HepG2 (cell line): Measurements from ENCODE around the gene ANXA6. TPM values are rescaled to one million over a fixed set of nuclear protein-coding genes. Genes with fewer than 3 reads are reported as not detected.
A peak's percentile ranks its signal among the peaks of the same experiment; 100 is the strongest.

ENCODE experiments used
- BRCA1 ChIP-seq: sonication (generic); formaldehyde crosslinking; IDR thresholded peaks from 2 replicates; pipeline ENCODE4 v1.4.0; 2020; ENCODE audit warnings: missing genetic modification reagents
- CBX1 ChIP-seq: IDR thresholded peaks from one replicate; pipeline ENCODE4 v1.6.1; 2016; ENCODE audit warnings: antibody characterized with exemption, low read depth
- CENPT ChIP-seq: sonication (generic); formaldehyde crosslinking; IDR thresholded peaks from 2 replicates; pipeline ENCODE4 v1.8.0; 2022; ENCODE audit warnings: low read depth, mild to moderate bottlenecking, moderate library complexity, missing genetic modification reagents
- CSRNP2 ChIP-seq: sonication (generic); formaldehyde crosslinking; conservative IDR thresholded peaks from 2 replicates; pipeline ENCODE4 v1.8.0; 2022; ENCODE audit warnings: low read depth, missing genetic modification reagents
- CTCF ChIP-seq: sonication (generic); formaldehyde crosslinking; IDR thresholded peaks from 2 replicates; pipeline ENCODE4 v1.5.0; 2020; ENCODE audit warnings: mild to moderate bottlenecking, missing genetic modification reagents, moderate library complexity
- DNMT3B ChIP-seq: conservative IDR thresholded peaks from 2 replicates; pipeline ENCODE4 v1.6.1; 2016; ENCODE audit warnings: missing biosample characterization, control low read depth
- HNRNPK ChIP-seq: fragments of 200-400 bp; formaldehyde crosslinking; IDR thresholded peaks from 2 replicates; pipeline ENCODE4 v1.6.1; 2018; ENCODE audit warnings: low read length, low read depth, moderate library complexity, mild to moderate bottlenecking; ENCODE audit not compliant: poor library complexity, severe bottlenecking
- NBN ChIP-seq: fragments of 450-650 bp; conservative IDR thresholded peaks from 2 replicates; pipeline ENCODE4 v1.6.1; 2017
- PHF21A ChIP-seq: sonication (generic); formaldehyde crosslinking; IDR thresholded peaks from 2 replicates; pipeline ENCODE4 v1.5.0; 2020; ENCODE audit warnings: mild to moderate bottlenecking, missing genetic modification reagents
- RFX5 ChIP-seq: IDR thresholded peaks from 2 replicates; pipeline ENCODE4 v1.6.1; 2011; ENCODE audit warnings: low read depth, low read length, improper control_type of control experiment
- RNF219 ChIP-seq: sonication (generic); formaldehyde crosslinking; IDR thresholded peaks from 2 replicates; pipeline ENCODE4 v1.5.0; 2020; ENCODE audit warnings: mild to moderate bottlenecking, missing genetic modification reagents
- ZNF407 ChIP-seq: sonication (generic); formaldehyde crosslinking; IDR thresholded peaks from one replicate; pipeline ENCODE4 v1.5.1; 2020; ENCODE audit warnings: mild to moderate bottlenecking, missing genetic modification reagents; ENCODE audit errors: not compliant biosample characterization
- ZNF629 ChIP-seq: sonication (generic); formaldehyde crosslinking; conservative IDR thresholded peaks from 2 replicates; pipeline ENCODE4 v1.5.0; 2020; ENCODE audit warnings: missing genetic modification reagents
- polyA plus RNA-seq, 8 experiments: library from polyadenylated mRNA; depleted of rRNA in 3 of 8; stranded (reverse) in 7 of 8; unstranded in 1 of 8; fragments of >200 nt; fragmentation: Illumina TruSeq in 4 of 8; extraction: Trizol in 4 of 8; gene quantifications; 2 replicates each; pipeline versions ENCODE4 v1.2.1 to v1.2.3, GENCODE V29; 2011 to 2016; ENCODE audit warnings: low read depth in 4 of 8, missing spikeins in 1 of 8, mixed read lengths in 1 of 8; ENCODE audit not compliant: insufficient read depth in 1 of 8
- total RNA-seq, 5 experiments: library from RNA; depleted of rRNA; stranded (reverse); fragments of >200 nt; fragmentation: Illumina TruSeq; extraction: Trizol; gene quantifications; 2 replicates each; pipeline ENCODE4 v1.2.3, GENCODE V29; 2016; ENCODE audit warnings: low read depth in 1 of 5

Gene ANXA6
- total and polyA plus RNA-seq, 2 of the 13 experiments (the other 11 are each of a cell fraction or from before 2014, with no cell fraction given): 103 to 125 TPM

- TF ChIP-seq DNMT3B (no peak; the same call in 1 of the 2 replicates), NBN (no peak), BRCA1 (no peak), ZNF629 (no peak), RNF219 (CRISPR knock-in tag) (no peak), PHF21A (CRISPR knock-in tag) (peak; percentile 49), HNRNPK (peak; percentile 69), CSRNP2 (CRISPR knock-in tag) (no peak), CTCF (CRISPR knock-in tag) (no peak), ZNF407 (CRISPR knock-in tag) (no peak), CENPT (CRISPR knock-in tag) (0 out of 2 replicates have a peak, but pooled peaks have one; percentile 25), RFX5 (no peak), CBX1 (no peak)
These were observed at the start of gene ANXA6 (continued) for GRCh38 chr5:151157426-151158286.
